CD4-positive, alpha-beta memory T cell (primary cell): Measurements from ENCODE around the gene HDAC4. TPM values are rescaled to one million over a fixed set of nuclear protein-coding genes. Genes with fewer than 3 reads are reported as not detected.

Experiments used
- CTCF ChIA-PET: fragments of 350-600 bp; sonication (Branson Sonifier 250); formaldehyde crosslinking; loops from one replicate; lab custom pipeline; 2021; ENCODE audit warnings: inconsistent platforms; ENCODE audit not compliant: partially characterized antibody; lab: Charles Lee
- POLR2A ChIA-PET: fragments of 350-600 bp; sonication (Branson Sonifier 250); formaldehyde crosslinking; loops from one replicate; lab custom pipeline; 2021; ENCODE audit not compliant: partially characterized antibody; lab: Charles Lee
- DNase-seq, 5 donors: peaks; one replicate each; pipeline versions ENCODE4 v3.0.0 to v3.0.0-alpha.2; 2020 to 2022; ENCODE audit warnings: mixed read lengths in 1 of 5
- H3K27ac ChIP-seq: one replicate; pipeline ENCODE4 v1.7.0; 2013; ENCODE audit warnings: low read depth, low read length
- H3K27me3 ChIP-seq: 2 replicates; pipeline ENCODE4 v1.7.0; 2013; ENCODE audit warnings: mild to moderate bottlenecking, low read length, moderate library complexity; ENCODE audit not compliant: insufficient read depth
- H3K36me3 ChIP-seq: 2 replicates; pipeline ENCODE4 v1.7.0; 2013; ENCODE audit warnings: mild to moderate bottlenecking, low read length, moderate library complexity; ENCODE audit not compliant: insufficient read depth
- H3K4me1 ChIP-seq: 2 replicates; pipeline ENCODE4 v1.7.0; 2013; ENCODE audit warnings: mild to moderate bottlenecking, low read length, moderate library complexity; ENCODE audit not compliant: insufficient read depth
- H3K4me3 ChIP-seq, 2 donors: one replicate each; pipeline ENCODE4 v1.7.0; 2013; ENCODE audit warnings: low read length in 2 of 2, mild to moderate bottlenecking in 1 of 2
- H3K9me3 ChIP-seq, 2 donors: one replicate each; pipeline ENCODE4 v1.7.0; 2013; ENCODE audit warnings: low read length in 2 of 2, control low read depth in 1 of 2; ENCODE audit not compliant: control insufficient read depth in 1 of 2
- H3K27ac Mint-ChIP-seq, 7 donors: one replicate each; pipeline ENCODE4 v1.8.0; 2020 to 2021; ENCODE audit warnings: mixed read lengths in 7 of 7, mild to moderate bottlenecking in 6 of 7, inconsistent platforms in 3 of 7, moderate library complexity in 3 of 7
- H3K27me3 Mint-ChIP-seq, 2 donors: one replicate each; pipeline ENCODE4 v1.8.0; 2020 to 2021; ENCODE audit warnings: mixed read lengths in 2 of 2
- H3K36me3 Mint-ChIP-seq, 2 donors: one replicate each; pipeline ENCODE4 v1.8.0; 2020 to 2021; ENCODE audit warnings: mixed read lengths in 2 of 2, inconsistent platforms in 1 of 2, mild to moderate bottlenecking in 1 of 2
- H3K4me1 Mint-ChIP-seq, 4 donors: one replicate each; pipeline ENCODE4 v1.8.0; 2020 to 2021; ENCODE audit warnings: mixed read lengths in 4 of 4, mild to moderate bottlenecking in 1 of 4
- H3K4me3 Mint-ChIP-seq, 8 donors: one replicate each; pipeline ENCODE4 v1.8.0; 2020 to 2021; ENCODE audit warnings: mixed read lengths in 8 of 8, mild to moderate bottlenecking in 7 of 8, moderate library complexity in 6 of 8, inconsistent platforms in 3 of 8
- H3K9me3 Mint-ChIP-seq, 8 donors: one replicate each; pipeline ENCODE4 v1.8.0; 2020 to 2021; ENCODE audit warnings: mixed read lengths in 8 of 8, mild to moderate bottlenecking in 5 of 8, inconsistent platforms in 3 of 8, moderate library complexity in 1 of 8
- intact Hi-C: fragments of 100-400 bp; cut with micrococcal nuclease; formaldehyde crosslinking; loops from one replicate; pipeline ENCODE4 v1.15.1; 2023
- polyA plus RNA-seq, 2 donors: library from polyadenylated mRNA; unstranded; fragments of 300-500 nt; fragmentation: Illumina TruSeq; gene quantifications; one replicate each; pipeline ENCODE4 v1.2.3, GENCODE V29; 2021
- total RNA-seq, 2 experiments: library from RNA; stranded (reverse); gene quantifications; one replicate each; pipeline ENCODE4 v1.2.3, GENCODE V29; 2021

HDAC4 gene
- total and polyA plus RNA-seq, 4 experiments from 2014 or later = 1.4 to 59.7 (median 30.4) TPM

DNA sequence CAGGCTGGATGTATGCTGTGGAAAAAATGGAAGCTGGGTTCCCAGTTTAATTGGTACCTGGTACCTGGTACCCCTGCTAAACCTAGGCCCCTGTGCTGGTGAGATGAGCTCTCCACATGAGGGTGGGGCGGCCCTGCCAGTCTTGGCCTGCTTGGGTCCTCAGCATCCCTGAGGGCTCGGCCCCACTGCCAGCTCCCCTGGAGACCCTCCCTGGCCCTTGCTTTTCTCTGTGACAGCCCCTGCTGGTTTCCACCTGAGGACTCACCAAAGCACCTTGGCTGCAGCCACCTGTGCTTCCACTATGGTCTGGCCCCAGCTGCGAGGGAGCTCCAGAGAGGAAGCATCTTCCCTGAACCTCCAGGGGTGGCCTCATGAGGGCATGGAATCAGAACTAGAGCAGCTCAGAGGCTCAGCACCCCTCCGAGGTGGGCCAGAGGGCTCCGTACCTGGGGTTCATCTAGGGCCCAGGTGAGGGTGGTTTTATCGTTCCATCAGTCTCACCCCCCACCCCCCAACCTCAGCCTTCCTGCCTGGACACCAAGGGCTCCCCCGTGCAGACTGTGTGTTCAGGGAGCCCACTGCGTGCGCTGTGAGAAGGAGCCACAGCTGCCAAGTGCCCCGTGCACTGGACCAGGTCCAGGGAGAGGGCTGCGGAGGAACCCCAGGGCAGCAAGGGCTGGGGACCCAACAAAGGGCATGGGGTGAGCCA, 23.7 kb upstream of the HDAC4 start:
- intact Hi-C loops = no loop called here
- H3K36me3 ChIP-seq = no peaks in the 10 kb centered on the region
- no peak overlapping the region for H3K4me3 ChIP-seq
- no peaks in the 10 kb centered on the region for H3K36me3 Mint-ChIP-seq
- H3K9me3 Mint-ChIP-seq = no peaks in the 10 kb centered on the region
- DNase-seq = no peak
- POLR2A ChIA-PET = interaction anchor here (0.6 kb wide), 1 partner anchor 77 kb away, joined by 4 read pairs; no protein-coding TSS in a partner anchor
- CTCF ChIA-PET = no interaction called here
- H3K27me3 Mint-ChIP-seq = peaks cover 4 to 8% of the 10 kb centered on the region in 2 donors
- no peak overlapping the region for H3K4me3 Mint-ChIP-seq
- H3K4me1 ChIP-seq = no peaks in the 10 kb centered on the region
- no peaks in the 10 kb centered on the region for H3K27me3 ChIP-seq
- H3K27ac Mint-ChIP-seq = no peak overlapping the region
- no peaks in the 10 kb centered on the region for H3K9me3 ChIP-seq
- H3K27ac ChIP-seq = no peak overlapping the region
- no peaks in the 10 kb centered on the region for H3K4me1 Mint-ChIP-seq

DNA sequence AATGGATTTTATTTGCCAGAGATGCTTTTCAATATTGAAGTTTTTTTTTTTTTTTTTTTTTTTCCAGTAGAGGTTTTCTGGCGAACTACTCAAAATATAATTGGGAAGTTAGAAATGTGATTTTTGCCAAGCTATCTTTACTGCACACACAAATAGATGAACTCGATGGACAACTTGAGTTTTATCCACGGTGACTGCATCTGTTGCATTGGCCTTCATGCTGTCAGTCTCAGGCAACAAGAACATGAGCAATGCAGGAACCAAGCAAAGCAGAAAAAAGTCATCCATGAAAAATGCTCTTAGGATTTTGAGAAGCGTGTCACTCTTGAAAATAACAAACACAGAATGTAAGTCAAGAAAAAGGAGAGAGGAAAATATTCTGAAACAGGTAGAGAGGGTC, 22.7 kb upstream of the HDAC4 start:
- no peak overlapping the region for H3K4me3 ChIP-seq
- no peak overlapping the region for H3K27ac ChIP-seq
- no peaks in the 10 kb centered on the region for H3K9me3 Mint-ChIP-seq
- no peaks in the 10 kb centered on the region for H3K36me3 Mint-ChIP-seq
- H3K4me1 ChIP-seq = no peaks in the 10 kb centered on the region
- H3K9me3 ChIP-seq = no peaks in the 10 kb centered on the region
- H3K4me3 Mint-ChIP-seq = no peak overlapping the region
- CTCF ChIA-PET = no interaction called here
- H3K27me3 ChIP-seq = no peaks in the 10 kb centered on the region
- no peaks in the 10 kb centered on the region for H3K36me3 ChIP-seq
- no peak for DNase-seq
- peaks cover 4 to 7% of the 10 kb centered on the region in 2 donors for H3K27me3 Mint-ChIP-seq
- POLR2A ChIA-PET = no interaction called here
- H3K27ac Mint-ChIP-seq = no peak overlapping the region
- no peaks in the 10 kb centered on the region for H3K4me1 Mint-ChIP-seq
- intact Hi-C loops = no loop called here

DNA sequence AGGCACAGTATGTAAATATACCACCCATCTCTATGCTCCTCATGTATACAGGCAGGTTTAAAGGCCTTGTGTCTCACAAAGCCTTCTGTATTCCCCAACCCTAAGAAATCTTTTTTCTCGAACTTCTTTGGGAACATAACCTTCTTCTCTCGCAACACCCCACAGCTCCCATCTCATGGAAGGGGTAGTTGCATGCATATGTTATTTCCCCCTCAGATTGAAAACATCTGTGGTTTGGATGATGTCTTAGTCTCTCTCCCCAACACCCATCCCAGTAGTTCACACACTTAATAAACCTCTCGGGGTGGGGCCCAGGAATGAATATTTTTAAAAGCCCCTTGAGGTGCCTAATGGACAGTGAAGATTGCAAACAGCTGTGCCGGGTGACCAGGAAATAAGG, 21.0 kb upstream of the HDAC4 start:
- CTCF ChIA-PET = no interaction called here

GRCh38 chr2:239420082-239420481, 19.3 kb upstream of the HDAC4 start:
- H3K27me3 Mint-ChIP-seq = peaks cover 6 to 9% of the 10 kb centered on the region in 2 donors
- Histone ChIP-seq H3K9me3 (no peaks in the 10 kb centered on the region), H3K27ac (no peak overlapping the region), H3K4me1 (no peaks in the 10 kb centered on the region), H3K27me3 (no peaks in the 10 kb centered on the region), H3K4me3 (no peak overlapping the region), H3K36me3 (no peaks in the 10 kb centered on the region)
- H3K9me3 Mint-ChIP-seq = peaks cover 0 to 2% (median 0%) of the 10 kb centered on the region in 8 donors
- intact Hi-C loops = no loop called here
- no peak for DNase-seq
- no peak overlapping the region for H3K27ac Mint-ChIP-seq
- no peak overlapping the region for H3K4me3 Mint-ChIP-seq
- no peaks in the 10 kb centered on the region for H3K36me3 Mint-ChIP-seq
- no peaks in the 10 kb centered on the region for H3K4me1 Mint-ChIP-seq
- ChIA-PET POLR2A (no interaction called here), CTCF (no interaction called here)

More for the DNA sequence above, 21.0 kb upstream of the HDAC4 start:
- Histone ChIP-seq H3K4me1 (no peaks in the 10 kb centered on the region), H3K4me3 (no peak overlapping the region), H3K36me3 (no peaks in the 10 kb centered on the region), H3K27ac (no peak overlapping the region), H3K27me3 (no peaks in the 10 kb centered on the region), H3K9me3 (no peaks in the 10 kb centered on the region)
- no peak overlapping the region for H3K4me3 Mint-ChIP-seq
- no peak overlapping the region for H3K27ac Mint-ChIP-seq
- DNase-seq = no peak
- peaks cover 6 to 9% of the 10 kb centered on the region in 2 donors for H3K27me3 Mint-ChIP-seq
- intact Hi-C loops = no loop called here
- POLR2A ChIA-PET = no interaction called here
- no peaks in the 10 kb centered on the region for H3K4me1 Mint-ChIP-seq
- no peaks in the 10 kb centered on the region for H3K36me3 Mint-ChIP-seq
- peaks cover 0 to 1% (median 0%) of the 10 kb centered on the region in 8 donors for H3K9me3 Mint-ChIP-seq

- Mint-ChIP-seq H3K27me3 (peaks cover 6 to 9% of the 10 kb centered on the region in 2 donors), H3K9me3 (peaks cover 0 to 6% (median 2%) of the 10 kb centered on the region in 8 donors), H3K4me1 (peaks cover 0 to 6% (median 2%) of the 10 kb centered on the region in 4 donors), H3K27ac (no peak overlapping the region), H3K4me3 (no peak overlapping the region), H3K36me3 (no peaks in the 10 kb centered on the region)
- Histone ChIP-seq H3K9me3 (no peaks in the 10 kb centered on the region), H3K36me3 (no peaks in the 10 kb centered on the region), H3K27me3 (no peaks in the 10 kb centered on the region), H3K4me1 (peaks cover 2% of the 10 kb centered on the region), H3K4me3 (no peak overlapping the region), H3K27ac (no peak overlapping the region)
- no peak for DNase-seq
- ChIA-PET POLR2A (no interaction called here), CTCF (no interaction called here)
- intact Hi-C loops = no loop called here
Observed at GRCh38 chr2:239418918-239419317, 18.1 kb upstream of the HDAC4 start.

DNA sequence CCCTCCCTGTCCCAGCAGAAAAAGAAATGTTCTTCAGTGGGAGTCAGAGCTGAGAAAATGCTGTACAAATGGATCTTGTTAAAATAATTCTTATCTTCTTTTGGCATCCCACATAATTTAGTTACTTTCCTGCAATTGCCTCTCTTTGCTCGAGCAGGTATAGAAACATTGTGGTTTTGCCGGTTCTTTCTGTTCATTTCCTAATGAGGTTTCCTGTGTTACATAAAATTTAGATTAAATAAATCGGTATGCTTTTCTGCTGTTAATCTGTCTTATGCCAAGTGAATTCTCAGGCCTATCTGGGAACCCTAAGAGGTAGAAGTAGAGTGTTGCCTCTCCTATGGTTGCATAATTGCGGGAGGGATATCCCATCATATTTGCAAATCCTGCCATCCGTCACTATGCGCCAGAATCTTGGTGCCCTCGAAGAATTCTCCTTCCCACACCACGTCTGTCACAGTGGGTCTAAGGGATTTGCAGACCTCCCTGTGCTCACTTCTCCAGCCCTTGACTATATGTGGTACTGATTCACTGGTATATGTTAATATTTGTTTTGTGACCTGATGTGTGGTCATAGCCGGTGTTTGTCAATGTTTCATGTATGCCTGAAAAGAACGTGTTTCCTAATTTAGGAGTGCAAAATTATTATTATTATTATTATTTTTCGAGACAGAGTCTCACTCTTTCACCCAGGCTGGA, 12.2 kb upstream of the HDAC4 start:
- H3K36me3 ChIP-seq = no peaks in the 10 kb centered on the region
- H3K4me3 ChIP-seq = no peak overlapping the region
- Mint-ChIP-seq H3K27ac (peak overlapping the region in 5 of 7 donors; percentile 38 to 82 (median 62)), H3K4me3 (peak overlapping the region in 6 of 8 donors; percentile 41 to 80 (median 58)), H3K9me3 (peaks cover 0 to 7% (median 3%) of the 10 kb centered on the region in 8 donors), H3K27me3 (peaks cover 2 to 3% of the 10 kb centered on the region in 2 donors), H3K4me1 (peaks cover 20 to 37% (median 23%) of the 10 kb centered on the region in 4 donors), H3K36me3 (no peaks in the 10 kb centered on the region)
- no peak overlapping the region for H3K27ac ChIP-seq
- DNase-seq = peak in 4 of 5 donors; percentile 14 to 36 (median 25)
- H3K4me1 ChIP-seq = peaks cover 26% of the 10 kb centered on the region
- POLR2A ChIA-PET = no interaction called here
- CTCF ChIA-PET = no interaction called here
- intact Hi-C loops = no loop called here
- no peaks in the 10 kb centered on the region for H3K27me3 ChIP-seq
- H3K9me3 ChIP-seq = no peaks in the 10 kb centered on the region

DNA sequence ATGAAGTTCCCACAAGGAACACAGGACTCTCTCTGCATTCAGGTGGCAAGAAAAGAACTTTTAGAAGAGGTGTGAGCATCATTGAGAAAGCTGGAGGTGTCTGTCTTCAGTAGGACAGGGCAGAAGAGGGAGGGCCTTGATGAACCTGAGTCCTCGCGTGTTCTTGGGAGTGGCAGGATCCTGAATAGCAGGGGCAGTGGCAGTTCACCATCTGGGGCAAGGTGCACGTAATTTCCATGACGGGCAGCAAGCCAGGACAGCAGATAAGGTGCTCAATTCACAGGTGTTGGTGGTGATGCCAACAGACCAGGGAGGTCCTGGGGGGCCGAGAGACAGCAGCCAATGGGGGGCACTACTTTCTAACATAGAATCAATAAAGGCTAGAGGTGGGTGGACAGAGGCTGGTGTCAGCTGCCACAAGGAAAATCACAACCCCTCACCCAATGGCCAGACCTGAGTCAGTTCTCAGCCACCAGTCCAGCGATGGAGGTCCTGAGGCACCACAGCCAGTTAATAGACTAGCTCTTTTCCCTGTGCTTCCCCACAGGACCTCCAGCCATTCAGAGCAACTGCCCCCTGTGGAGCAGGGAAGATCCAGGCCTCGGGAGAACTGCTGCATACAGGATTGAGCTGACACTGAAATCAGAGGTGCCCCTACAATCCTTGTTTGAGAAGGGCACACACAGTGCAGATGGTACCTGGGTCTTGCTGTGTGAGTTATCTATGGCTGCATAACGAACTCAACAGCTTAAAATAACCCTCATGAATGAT, 10.9 kb upstream of the HDAC4 start:
- H3K4me3 Mint-ChIP-seq = peak overlapping the region in 2 of 8 donors; percentile 3 to 49
- H3K36me3 Mint-ChIP-seq = no peaks in the 10 kb centered on the region
- no peak for DNase-seq
- intact Hi-C loops = no loop called here
- H3K27ac Mint-ChIP-seq = peak overlapping the region in 3 of 7 donors; percentile 55 to 72 (median 68)
- Histone ChIP-seq H3K4me1 (peaks cover 26% of the 10 kb centered on the region), H3K36me3 (no peaks in the 10 kb centered on the region), H3K27ac (no peak overlapping the region), H3K9me3 (no peaks in the 10 kb centered on the region), H3K4me3 (no peak overlapping the region), H3K27me3 (no peaks in the 10 kb centered on the region)
- POLR2A ChIA-PET = no interaction called here
- CTCF ChIA-PET = no interaction called here
- H3K4me1 Mint-ChIP-seq = peaks cover 20 to 37% (median 23%) of the 10 kb centered on the region in 4 donors
- peaks cover 0 to 7% (median 3%) of the 10 kb centered on the region in 8 donors for H3K9me3 Mint-ChIP-seq
- no peaks in the 10 kb centered on the region for H3K27me3 Mint-ChIP-seq
